GM21723 (cell line): ENCODE measurements around the gene PRKAG2.

ENCODE experiments used
- ATAC-seq: cut with Tn5 transposase; IDR thresholded peaks from one replicate; pipeline ENCODE4 v1.9.1; 2021; ENCODE audit warnings: mild to moderate bottlenecking, moderate library complexity; ENCODE audit not compliant: unreplicated experiment

PRKAG2 gene

DNA sequence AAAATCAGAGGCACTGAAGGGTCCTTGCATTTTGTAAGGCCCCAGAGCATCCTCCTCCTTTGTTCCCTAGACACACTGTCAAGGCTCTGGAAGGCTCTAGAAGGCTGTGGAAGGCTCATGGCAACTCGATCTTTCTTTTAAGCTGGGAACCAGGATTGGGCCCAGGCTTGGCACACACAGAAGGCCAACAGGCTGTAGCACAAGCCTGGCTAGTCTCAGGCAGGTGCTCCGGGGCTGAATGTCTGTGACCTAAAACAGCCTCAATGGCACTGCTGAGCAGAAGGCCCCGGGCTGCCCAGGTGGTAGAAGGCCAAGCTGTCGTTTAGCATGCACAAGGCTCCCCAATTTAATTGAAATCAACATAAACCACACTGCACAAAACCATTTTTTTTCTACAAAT, 55.7 kb downstream of the PRKAG2 start:
- no peak for ATAC-seq

DNA sequence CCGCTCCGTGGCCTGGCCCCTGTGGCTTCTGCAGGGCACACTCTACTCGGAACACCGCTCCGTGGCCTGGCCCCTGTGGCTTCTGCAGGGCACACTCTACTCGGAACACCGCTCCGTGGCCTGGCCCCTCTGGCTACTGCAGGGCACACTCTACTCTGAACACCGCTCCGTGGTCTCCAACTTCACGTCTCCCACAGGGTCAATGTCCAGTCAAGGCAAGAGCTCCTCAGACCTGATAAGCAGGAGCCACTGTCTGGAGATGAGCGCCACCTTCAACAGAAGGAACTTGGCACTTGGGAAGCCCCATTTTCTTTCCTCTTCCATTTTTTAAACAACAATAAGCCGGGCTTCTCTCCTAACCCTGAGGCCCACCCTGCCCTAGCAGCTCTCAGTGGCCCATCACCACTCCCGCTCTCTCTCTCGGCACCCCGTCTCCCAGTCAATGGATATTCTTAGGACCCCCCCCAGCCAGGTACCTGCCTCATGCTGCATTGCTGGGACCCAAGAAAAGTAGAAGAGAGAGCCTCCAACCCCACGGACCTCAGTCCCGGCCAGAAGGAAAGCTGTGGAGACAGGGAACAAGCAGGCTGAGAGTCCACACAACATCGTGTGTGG, 56.3 kb downstream of the PRKAG2 start:
- ATAC-seq = no peak

DNA sequence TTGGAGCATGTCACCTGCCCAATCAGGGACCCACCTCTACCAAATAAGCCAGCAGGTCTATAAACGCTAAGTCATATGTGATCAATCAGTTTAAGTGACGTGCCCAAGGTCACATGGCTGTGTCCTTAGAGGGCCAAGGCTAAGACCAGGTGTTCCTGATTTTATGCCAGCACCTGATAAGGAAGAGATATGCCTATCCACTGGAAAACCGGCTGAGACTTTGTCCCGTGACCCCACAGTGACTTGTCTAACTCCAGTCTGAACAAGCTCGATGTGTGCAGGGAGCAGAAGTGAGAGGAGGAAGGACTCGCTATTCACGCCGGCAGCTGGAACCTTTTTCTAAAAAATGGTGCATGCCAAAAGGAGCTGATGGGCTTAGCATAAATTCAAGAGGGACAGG, 57.0 kb downstream of the PRKAG2 start:
- no peak for ATAC-seq

DNA sequence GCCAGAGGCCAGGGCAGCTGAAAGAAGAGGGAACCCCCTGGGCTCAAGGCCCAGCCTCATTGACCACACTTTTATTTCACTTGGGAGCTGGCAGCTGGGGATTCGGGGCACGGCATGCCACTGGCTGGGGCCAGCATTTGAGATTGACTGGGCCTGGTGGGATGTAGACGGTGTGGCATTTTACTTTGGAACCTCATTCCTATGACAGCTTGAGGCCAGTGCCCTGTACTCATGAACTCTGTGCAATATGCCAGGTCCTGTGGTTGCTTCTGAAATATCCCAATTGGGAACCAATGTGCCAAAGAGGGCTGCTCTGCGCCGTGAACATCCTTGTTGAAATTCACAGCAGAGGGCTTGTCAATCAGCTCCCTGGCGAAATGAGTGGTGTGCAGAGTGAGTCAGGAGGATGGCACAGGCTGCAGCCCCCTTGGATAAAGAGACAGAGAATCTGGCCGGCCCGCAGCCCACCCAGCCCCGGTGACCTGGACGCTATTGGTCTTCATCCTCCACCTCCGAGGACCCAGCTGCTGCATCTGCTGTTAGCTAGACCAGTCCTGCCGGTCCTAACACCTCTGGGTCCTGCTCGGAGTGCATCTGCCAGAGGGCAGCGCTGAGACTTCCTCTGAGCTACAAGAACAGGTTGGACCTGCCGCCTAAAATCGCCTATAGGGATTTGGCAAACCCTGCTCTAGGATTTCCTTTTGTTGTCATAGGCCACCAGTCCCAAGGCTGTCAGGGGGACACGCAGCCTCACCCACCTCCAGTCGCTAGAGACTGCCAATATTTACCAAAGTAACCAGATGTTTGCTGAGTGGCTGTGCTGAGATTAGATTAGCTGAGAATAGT, 58.0 kb downstream of the PRKAG2 start:
- ATAC-seq = no peak

DNA sequence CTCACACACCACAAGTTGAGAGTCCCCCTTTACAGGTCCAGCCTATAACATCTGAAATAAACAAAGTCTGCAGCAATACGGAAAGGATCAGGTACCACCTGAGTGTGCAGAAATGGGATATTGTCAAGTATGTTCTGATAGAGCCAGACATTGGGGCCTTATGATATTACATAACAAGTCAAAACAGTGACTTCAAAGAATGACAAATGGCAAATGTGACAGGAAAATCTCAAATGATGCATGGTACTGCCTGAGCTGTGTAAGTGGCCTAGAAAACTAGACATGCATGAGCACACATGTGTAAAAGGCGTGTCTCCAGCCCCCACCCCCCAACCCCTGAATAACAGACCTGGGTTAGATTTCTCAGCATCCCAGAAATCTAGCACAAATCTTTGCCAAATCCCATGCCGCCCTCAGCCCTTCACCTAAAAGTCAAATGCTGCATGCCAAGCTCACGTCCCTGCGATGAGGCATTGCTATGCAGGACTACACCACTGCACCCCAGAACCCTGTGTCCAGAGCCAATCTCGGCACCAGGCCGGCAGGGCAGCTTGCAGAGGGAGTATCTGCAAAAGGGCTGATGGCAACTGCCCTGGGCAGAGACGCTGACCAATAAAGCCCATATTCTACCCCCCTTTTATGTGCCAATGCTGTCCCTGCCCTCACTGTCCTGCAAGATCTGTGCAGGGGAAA, 58.8 kb downstream of the PRKAG2 start:
- no peak for ATAC-seq

DNA sequence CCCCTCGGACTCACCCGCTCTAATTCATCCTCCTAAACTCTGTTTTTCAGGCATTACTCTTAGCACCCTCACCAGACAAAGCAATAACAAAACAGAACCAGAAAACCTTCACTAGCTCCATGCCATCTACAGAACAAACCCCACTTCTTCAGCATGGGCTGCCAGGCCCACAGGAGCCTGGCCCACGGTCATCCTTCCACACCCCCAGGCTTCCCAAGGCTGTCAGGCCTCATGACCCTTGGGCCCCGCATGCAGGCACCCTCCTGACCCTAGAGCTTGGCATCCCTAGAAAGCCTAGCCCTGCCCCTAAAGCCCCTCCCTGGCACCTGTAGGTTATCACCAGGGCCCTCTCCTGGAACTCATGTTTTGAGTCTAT, 59.6 kb downstream of the PRKAG2 start:
- no peak for ATAC-seq

DNA sequence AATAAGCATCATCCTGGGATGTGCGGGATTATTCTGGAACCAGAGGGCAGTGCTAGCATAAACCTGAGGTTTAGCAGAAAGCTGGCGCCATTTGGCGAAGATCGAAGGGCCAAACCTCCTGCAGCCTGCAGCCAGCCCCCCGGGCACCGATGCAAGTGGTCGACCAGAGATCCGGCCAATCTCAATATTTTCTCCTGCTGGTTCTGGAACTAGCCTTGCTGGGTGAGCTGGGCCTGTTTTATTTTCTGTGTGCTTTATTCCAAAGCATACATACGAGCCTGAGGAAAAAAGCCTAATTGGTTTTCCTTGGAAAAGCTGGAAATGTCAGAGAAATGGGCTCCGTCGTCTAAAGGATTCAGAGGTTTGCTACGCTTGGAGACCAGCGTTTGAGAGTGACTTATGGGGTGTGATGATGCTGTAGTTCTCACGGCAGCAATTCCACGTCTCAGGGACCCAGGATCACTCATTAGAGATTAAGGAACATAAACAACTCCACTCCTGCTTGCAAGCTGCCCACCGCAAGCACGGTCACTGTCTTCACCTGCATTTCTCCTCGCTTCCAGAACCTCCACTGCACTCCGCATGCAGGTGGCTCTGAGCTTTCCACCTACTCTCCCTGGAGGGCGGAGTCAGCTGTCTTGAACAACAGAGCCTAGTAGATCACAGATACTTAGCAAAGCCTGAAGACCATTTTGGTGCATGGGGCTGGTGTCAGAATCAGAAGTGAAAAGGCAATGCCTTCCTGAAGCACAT, 60.2 kb downstream of the PRKAG2 start:
- ATAC-seq = no peak

DNA sequence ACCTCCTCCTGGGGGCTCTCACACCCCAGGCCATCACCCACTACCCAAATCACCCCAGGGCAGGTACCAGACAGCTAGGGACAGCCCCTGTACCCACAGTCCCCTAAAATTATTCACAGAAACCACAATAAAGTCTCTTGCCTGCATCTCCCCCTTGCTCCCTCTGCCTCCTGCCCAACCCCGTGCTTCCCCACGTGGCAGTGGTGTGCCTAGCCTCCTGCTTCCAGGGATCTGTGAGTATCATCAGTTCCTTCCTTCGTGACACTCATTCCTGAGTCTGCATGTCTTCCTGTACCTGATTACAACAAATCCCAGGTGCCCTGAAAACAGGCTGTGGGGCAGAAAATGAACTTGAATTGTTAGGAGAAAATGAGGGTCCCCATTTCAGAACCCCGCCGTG, 61.5 kb downstream of the PRKAG2 start:
- ATAC-seq = no peak

DNA sequence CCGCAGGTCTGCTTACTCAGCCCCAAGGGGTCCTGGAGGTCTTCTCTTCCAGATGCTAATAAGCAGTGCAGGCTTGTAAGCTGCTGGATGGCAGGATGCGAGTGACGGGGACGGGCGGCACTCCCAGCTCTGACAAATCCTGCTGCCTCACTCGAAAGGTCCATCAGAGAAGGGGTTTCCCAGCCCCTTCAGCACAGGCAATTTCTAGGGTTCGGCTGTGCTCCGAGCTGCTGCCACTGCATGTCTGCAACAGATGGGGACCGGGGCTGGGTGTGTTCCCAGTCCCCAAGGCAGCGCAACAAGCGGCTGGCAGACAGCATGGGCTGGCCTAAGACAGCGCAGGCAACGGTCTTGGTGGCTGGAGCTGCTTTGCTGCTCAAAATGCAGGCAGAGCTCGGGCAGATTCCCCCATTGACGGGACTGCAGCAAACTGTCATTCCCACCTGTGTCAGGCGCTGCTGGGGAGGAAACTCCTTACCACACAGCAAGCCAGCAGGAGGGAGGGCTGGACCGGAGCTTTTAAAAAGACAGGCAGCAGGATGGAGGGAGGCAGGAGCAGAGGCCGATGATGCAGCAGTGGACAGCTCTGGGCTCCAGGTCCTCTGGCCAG, 62.4 kb downstream of the PRKAG2 start:
- no peak for ATAC-seq

DNA sequence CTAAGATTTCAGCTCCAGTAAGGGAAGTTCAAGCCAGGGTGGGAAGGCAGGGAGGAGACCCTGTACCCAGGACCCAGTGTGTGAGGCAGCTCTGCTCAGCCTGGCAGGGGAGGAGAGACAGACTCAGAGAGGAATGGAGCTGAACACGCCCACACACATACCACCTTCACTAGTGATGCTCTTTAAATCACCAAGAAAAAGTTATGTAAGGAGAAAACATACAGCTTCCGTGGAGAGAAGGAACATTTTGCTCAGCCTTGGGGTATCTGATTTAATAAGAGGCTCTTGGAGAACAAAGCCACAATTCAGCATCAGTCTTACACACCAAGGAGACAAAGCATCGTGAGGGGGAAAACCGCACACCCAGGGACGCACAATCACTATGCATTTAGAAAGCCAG, 62.9 kb downstream of the PRKAG2 start:
- no peak for ATAC-seq

DNA sequence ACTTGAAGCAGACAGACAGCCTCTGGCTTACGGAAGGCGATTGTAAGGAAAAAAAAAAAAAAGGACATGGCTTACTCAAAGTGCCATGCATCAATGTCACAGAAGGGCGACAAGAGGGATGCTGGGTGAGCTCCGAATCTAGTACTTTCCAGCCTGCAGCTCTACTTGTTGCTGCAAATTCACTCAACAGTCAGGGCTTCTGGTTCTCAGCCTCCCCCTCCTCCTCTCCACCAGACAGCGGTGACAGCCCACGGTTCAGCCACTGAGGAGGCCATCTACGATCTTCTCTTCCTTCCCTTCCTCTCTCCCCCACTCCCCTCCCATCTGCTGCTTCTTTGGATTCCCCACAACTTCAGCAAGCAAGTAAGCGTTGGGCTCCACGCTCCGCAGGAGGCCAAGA, 63.5 kb downstream of the PRKAG2 start:
- no peak for ATAC-seq

DNA sequence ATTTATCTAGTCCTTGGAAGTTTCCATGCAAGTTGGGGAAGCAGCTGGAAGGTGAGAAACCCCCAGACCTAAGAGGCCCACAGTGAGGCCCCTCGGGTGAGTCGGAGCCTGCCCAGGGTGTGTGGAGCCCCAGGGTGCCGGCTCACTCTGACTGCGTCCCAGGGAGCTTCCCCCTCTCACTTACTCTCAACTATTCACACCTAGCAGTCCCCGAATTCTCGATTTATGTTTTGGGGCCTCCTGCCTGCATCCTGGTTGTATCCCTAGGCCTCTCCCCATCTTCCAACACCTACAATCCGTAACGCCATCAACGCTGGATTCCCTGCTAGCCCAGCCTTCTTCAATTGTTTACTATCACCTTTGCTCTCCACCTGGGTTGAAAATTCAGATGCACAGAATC, 63.9 kb downstream of the PRKAG2 start:
- no peak for ATAC-seq

DNA sequence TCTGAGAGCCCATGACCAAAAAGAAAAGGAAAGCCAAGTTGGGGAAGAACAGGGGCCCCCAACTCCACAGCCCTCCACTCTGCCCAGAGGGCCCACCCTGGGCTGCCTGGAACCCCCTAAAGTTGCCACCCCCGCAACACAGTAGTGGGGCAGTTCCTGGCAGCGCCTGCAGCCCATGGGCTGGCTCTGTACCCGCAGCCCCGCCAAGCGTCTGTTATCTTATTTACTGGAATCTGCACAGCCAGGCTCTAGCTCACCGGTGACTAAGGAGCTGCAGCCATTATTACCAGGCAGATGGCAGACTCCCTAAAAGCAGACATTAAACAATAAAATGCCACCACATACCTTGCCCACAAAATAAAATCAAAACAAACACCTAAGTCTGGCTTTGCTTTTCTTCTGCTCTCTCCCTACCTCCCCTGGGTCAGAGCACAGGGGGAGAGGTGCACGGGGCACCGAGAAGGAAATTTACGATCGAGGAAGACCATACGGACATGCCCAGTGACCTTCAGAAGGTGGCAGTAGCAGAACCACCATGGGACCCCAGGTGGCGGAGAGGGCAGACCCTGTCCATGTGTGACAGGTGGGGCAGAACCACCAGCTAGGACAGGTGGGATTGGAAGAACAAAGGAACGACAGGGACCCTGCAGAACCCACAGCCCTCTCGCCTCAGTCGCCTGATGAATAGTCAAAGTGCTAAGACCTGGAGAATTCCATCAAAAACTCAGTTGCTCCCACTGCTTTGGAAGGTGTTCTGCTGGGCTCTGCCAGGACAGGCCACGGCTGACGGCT, 66.3 kb downstream of the PRKAG2 start:
- no peak for ATAC-seq

DNA sequence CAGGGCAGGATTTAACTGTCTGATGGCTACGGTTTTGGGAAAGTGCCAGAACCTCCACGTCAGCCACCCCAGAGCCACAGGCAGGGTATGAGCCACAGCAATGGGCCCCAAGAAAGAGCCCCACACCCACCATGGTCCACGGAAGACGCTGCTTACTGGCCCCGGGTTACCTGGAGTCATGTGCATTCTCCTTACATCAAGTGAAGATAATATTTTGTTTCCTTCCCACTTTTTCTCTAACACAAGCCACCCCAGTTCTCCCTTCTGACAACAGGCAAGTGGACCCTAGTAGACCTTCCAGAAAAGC, 67.1 kb downstream of the PRKAG2 start:
- no peak for ATAC-seq

DNA sequence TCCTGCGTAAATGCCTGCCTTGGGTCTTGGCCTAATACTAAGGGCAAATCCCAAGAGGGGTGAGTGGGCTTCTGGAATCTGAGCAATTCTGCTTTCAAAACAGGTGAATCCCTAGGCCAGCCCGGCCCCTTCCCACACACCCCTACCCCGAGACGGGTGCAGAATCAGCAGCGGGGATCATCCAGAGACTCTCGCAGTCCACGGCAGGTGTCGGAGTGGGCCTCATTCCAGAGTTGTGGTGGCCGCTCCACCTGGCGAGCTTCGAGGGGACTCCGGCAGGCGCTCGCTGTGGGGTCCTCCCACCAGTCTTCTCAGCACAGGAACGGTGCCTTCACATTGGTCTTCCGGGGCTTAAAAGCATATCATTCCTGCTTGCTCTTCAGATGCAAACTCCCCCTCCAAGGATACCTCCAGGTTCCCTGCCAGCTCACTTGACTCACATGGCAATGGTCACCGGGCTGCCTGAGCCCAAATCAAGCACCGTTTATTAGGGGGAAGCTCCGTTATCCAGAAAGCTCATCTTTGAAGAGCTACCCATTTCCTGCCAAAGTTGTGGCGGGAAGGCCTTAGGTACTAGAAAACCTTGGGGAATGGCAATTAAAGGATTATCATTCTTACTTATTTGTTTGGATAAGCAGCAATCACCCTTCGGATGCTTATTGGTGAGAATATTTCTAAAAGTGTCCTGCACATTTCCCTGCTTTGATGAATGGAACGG, 67.6 kb downstream of the PRKAG2 start:
- no peak for ATAC-seq

DNA sequence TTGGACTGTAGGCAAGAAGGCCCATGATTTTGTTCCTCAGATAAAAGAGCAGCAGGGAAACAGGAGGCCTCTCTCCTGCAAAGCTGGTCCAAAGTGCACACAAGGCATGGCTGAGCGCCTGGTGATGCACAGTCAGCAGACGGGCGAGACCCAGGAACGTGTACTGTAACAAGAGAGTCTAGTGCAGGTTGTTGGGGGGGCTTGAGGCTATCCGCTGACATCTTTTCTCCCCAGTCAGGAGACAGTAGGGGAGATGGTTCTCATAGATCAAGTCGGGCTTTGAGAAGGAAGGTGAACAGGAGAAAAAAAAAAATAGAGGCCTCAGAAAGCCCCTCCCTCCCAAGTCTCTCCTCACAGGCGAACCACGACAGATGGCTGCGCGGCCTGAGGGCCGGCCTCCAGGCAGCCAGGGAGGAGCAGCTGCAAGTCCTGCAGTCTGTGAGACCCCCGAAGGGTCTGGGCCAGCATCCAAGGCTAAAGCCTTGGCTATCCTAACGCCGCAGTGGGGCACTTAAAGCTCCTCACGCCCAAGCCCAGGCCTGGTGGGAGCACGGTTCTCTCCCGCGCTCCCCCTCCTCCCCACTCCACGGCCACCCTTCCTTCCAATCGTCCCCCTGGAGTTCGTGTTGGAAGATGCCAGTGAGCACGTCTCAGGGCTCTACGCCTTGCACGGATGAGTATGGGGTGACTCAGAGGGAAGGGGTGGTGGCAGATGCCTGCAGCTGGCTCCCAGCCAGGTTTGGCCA, 68.3 kb downstream of the PRKAG2 start:
- no peak for ATAC-seq

DNA sequence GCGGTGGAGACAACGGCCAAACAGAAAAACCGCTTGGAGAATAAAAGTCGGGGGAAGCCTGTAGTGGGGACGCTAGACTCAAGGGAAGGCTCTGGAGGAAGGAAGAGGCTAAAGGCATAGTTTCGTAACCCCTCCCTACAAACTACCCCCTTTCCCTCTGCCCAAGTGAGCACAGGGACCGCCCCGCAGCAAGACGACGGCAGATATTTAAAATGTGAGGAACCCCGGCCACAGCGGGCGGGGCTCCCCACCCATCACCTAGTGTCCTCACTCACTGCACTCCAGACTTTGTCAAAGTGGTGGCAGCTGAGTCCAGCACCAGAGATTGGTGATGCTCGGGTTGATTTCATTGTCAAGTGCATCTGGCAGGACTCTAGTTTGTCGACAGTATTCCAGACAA, 69.1 kb downstream of the PRKAG2 start:
- ATAC-seq = no peak

DNA sequence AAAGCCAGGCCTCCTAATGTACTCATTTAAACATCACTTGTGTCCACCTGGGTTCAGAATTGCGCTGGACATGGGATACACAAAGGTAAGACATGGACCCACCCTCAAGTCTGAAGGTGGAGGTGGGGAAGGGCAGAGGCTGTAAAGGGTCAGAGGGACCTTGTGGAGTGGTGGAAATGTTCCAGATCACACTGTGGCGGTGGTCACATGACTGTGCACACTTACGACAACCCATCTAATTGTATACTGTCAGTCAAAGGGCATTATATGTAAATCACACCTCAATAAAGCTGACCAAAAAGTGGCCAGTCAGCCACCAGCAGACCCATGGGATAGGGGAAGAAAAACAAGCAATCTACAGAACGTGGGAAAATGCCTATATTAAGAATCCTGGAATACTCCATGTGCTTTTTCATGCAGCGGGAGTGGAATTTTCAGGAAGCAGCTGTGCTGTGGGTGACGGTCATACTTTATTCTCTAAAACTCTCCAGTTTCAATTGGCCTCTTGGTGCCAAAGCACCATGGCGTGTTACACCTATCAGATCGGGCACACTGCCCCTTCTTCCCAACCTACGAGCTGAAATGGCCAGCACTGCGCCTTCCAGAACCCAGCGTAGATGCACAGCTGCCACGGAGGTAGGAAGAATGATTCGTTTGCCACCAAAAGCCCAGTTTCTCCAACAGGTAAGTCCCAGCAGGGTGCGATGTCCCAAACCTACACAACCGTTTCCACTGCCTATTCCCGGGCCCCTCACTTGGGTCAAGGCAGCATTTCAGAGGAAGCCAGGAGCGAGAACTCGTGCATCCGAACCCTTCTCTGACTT, 69.8 kb downstream of the PRKAG2 start:
- no peak for ATAC-seq
